ENCODE data around the gene CDH22.

GRCh38 chr20:46330831-46331371, 22.6 kb upstream of the CDH22 start:
- TF ChIP-seq ARNT (IDR thresholded peaks at IDR 0.05) (no peak), CTBP1 (IDR thresholded peaks at IDR 0.05; ENCODE audit: borderline replicate concordance) (no peak), BHLHE40 (IDR thresholded peaks at IDR 0.05; ENCODE audit: borderline replicate concordance) (no peak), FOXM1 (IDR thresholded peaks at IDR 0.05; ENCODE audit: borderline replicate concordance) (no peak), SP1 (IDR thresholded peaks at IDR 0.05) (no peak), FOXA1 (IDR thresholded peaks at IDR 0.05) (no peak), ELF4 (IDR thresholded peaks at IDR 0.05) (no peak), SUZ12 (IDR thresholded peaks at IDR 0.05) (no peak), LEF1 (IDR thresholded peaks at IDR 0.05; ENCODE audit: borderline replicate concordance) (no peak), ZNF384 (IDR thresholded peaks at IDR 0.05) (no peak), FOXK2 (IDR thresholded peaks at IDR 0.05) (no peak), L3MBTL2 (conservative IDR thresholded peaks at IDR 0.05) (no peak)
